HepG2 (cell line): ENCODE results near the gene IQCN. TPM values are rescaled to one million over a fixed set of nuclear protein-coding genes. Genes with fewer than 3 reads are reported as not detected.

Experiments
- ATAD3A ChIP-seq: sonication (generic); formaldehyde crosslinking; IDR thresholded peaks from 2 replicates; pipeline ENCODE4 v1.4.0; 2020; ENCODE audit warnings: missing genetic modification reagents
- CBX5 ChIP-seq: sonication (generic); formaldehyde crosslinking; IDR thresholded peaks from 2 replicates; pipeline ENCODE4 v1.4.0; 2020; ENCODE audit warnings: missing genetic modification reagents, borderline replicate concordance
- CEBPB ChIP-seq: IDR thresholded peaks from 2 replicates; pipeline ENCODE4 v1.6.1; 2011; ENCODE audit warnings: low read depth, low read length, improper control_type of control experiment, borderline replicate concordance
- DRAP1 ChIP-seq: IDR thresholded peaks from 2 replicates; pipeline ENCODE4 v1.6.1; 2016; ENCODE audit warnings: missing genetic modification reagents, missing compliant biosample characterization
- ELF4 ChIP-seq: sonication (generic); formaldehyde crosslinking; IDR thresholded peaks from 2 replicates; pipeline ENCODE4 v1.5.0; 2020; ENCODE audit warnings: missing genetic modification reagents, mild to moderate bottlenecking, moderate library complexity, borderline replicate concordance
- FOXP1 ChIP-seq, 2 experiments: fragments of 450-650 bp in 1 of 2; IDR thresholded peaks; 2 replicates each; pipeline ENCODE4 v1.6.1; 2017 to 2018; ENCODE audit warnings: antibody characterized with exemption in 1 of 2
- MZF1 ChIP-seq: sonication (generic); formaldehyde crosslinking; IDR thresholded peaks from 2 replicates; pipeline ENCODE4 v1.8.1; 2023; ENCODE audit warnings: mild to moderate bottlenecking, missing genetic modification reagents, borderline replicate concordance
- NCOA2 ChIP-seq: sonication (generic); formaldehyde crosslinking; IDR thresholded peaks from 2 replicates; pipeline ENCODE4 v1.8.0; 2022; ENCODE audit warnings: inconsistent platforms
- PHF21A ChIP-seq: sonication (generic); formaldehyde crosslinking; IDR thresholded peaks from 2 replicates; pipeline ENCODE4 v1.5.0; 2020; ENCODE audit warnings: mild to moderate bottlenecking, missing genetic modification reagents
- RBAK ChIP-seq: sonication (generic); formaldehyde crosslinking; IDR thresholded peaks from 2 replicates; pipeline ENCODE4 v1.5.1; 2020; ENCODE audit warnings: mild to moderate bottlenecking, missing genetic modification reagents
- SKI ChIP-seq: fragments of 450-650 bp; IDR thresholded peaks from one replicate; pipeline ENCODE4 v1.6.1; 2018; ENCODE audit warnings: mild to moderate bottlenecking; ENCODE audit not compliant: partially characterized antibody
- TEAD2 ChIP-seq: sonication (generic); formaldehyde crosslinking; IDR thresholded peaks from 2 replicates; pipeline ENCODE4 v1.9.0; 2021; ENCODE audit warnings: missing genetic modification reagents
- TSC22D2 ChIP-seq: sonication (generic); formaldehyde crosslinking; IDR thresholded peaks from 2 replicates; pipeline ENCODE4 v1.5.1; 2020; ENCODE audit warnings: missing genetic modification reagents, mild to moderate bottlenecking, borderline replicate concordance
- U2AF2 ChIP-seq: fragments of 200-400 bp; formaldehyde crosslinking; IDR thresholded peaks from 2 replicates; pipeline ENCODE4 v1.6.1; 2017; ENCODE audit warnings: low read depth, mild to moderate bottlenecking, low read length
- YEATS2 ChIP-seq: sonication (generic); formaldehyde crosslinking; IDR thresholded peaks from 2 replicates; pipeline ENCODE4 v1.4.0; 2020; ENCODE audit warnings: missing genetic modification reagents, borderline replicate concordance
- ZBTB46 ChIP-seq: sonication (generic); formaldehyde crosslinking; IDR thresholded peaks from 2 replicates; pipeline ENCODE4 v1.4.0; 2020; ENCODE audit warnings: mild to moderate bottlenecking, missing genetic modification reagents, borderline replicate concordance
- ZFYVE20 ChIP-seq: sonication (generic); formaldehyde crosslinking; IDR thresholded peaks from 2 replicates; pipeline ENCODE4 v1.8.0; 2023; ENCODE audit warnings: low read depth, mild to moderate bottlenecking, moderate library complexity, missing genetic modification reagents, borderline replicate concordance
- ZNF337 ChIP-seq: sonication (generic); formaldehyde crosslinking; IDR thresholded peaks from 2 replicates; pipeline ENCODE4 v1.5.1; 2020; ENCODE audit warnings: missing genetic modification reagents, low read depth, mild to moderate bottlenecking, borderline replicate concordance
- ZNF343 ChIP-seq: sonication (generic); formaldehyde crosslinking; IDR thresholded peaks from 2 replicates; pipeline ENCODE4 v1.4.0; 2020; ENCODE audit warnings: mild to moderate bottlenecking, missing genetic modification reagents
- ZNF562 ChIP-seq: sonication (generic); formaldehyde crosslinking; IDR thresholded peaks from 2 replicates; pipeline ENCODE4 v1.8.0; 2022; ENCODE audit warnings: missing genetic modification reagents, borderline replicate concordance
- ZNF644 ChIP-seq: IDR thresholded peaks from 2 replicates; pipeline ENCODE4 v1.6.1; 2016; ENCODE audit warnings: low read depth
- ZNF737 ChIP-seq: sonication (generic); formaldehyde crosslinking; IDR thresholded peaks from 2 replicates; pipeline ENCODE4 v1.5.0; 2020; ENCODE audit warnings: missing genetic modification reagents, mild to moderate bottlenecking, borderline replicate concordance
- ZNF740 ChIP-seq: sonication (generic); formaldehyde crosslinking; IDR thresholded peaks from 2 replicates; pipeline ENCODE4 v1.4.0; 2020; ENCODE audit warnings: missing genetic modification reagents
- polyA plus RNA-seq, 8 experiments: library from polyadenylated mRNA; depleted of rRNA in 3 of 8; stranded (reverse) in 7 of 8; unstranded in 1 of 8; fragments of >200 nt; fragmentation: Illumina TruSeq in 4 of 8; extraction: Trizol in 4 of 8; gene quantifications; 2 replicates each; pipeline versions ENCODE4 v1.2.1 to v1.2.3, GENCODE V29; 2011 to 2016; ENCODE audit warnings: low read depth in 4 of 8, missing spikeins in 1 of 8, mixed read lengths in 1 of 8; ENCODE audit not compliant: insufficient read depth in 1 of 8
- total RNA-seq, 5 experiments: library from RNA; depleted of rRNA; stranded (reverse); fragments of >200 nt; fragmentation: Illumina TruSeq; extraction: Trizol; gene quantifications; 2 replicates each; pipeline ENCODE4 v1.2.3, GENCODE V29; 2016; ENCODE audit warnings: low read depth in 1 of 5
- TF ChIP-seq, protein P1 (sequence below): sonication (generic); formaldehyde crosslinking; IDR thresholded peaks from 2 replicates; pipeline ENCODE4 v1.8.0; 2022; ENCODE audit warnings: missing genetic modification reagents, mild to moderate bottlenecking, moderate library complexity, borderline replicate concordance
- TF ChIP-seq, protein P2 (sequence below): sonication (generic); formaldehyde crosslinking; IDR thresholded peaks from 2 replicates; pipeline ENCODE4 v1.5.0; 2020; ENCODE audit warnings: missing genetic modification reagents, mild to moderate bottlenecking, borderline replicate concordance

Gene IQCN
- total and polyA plus RNA-seq, 2 of the 13 experiments (the other 11 are each of a cell fraction or from before 2014, with no cell fraction given), result 0.04 to 0.18 TPM

DNA sequence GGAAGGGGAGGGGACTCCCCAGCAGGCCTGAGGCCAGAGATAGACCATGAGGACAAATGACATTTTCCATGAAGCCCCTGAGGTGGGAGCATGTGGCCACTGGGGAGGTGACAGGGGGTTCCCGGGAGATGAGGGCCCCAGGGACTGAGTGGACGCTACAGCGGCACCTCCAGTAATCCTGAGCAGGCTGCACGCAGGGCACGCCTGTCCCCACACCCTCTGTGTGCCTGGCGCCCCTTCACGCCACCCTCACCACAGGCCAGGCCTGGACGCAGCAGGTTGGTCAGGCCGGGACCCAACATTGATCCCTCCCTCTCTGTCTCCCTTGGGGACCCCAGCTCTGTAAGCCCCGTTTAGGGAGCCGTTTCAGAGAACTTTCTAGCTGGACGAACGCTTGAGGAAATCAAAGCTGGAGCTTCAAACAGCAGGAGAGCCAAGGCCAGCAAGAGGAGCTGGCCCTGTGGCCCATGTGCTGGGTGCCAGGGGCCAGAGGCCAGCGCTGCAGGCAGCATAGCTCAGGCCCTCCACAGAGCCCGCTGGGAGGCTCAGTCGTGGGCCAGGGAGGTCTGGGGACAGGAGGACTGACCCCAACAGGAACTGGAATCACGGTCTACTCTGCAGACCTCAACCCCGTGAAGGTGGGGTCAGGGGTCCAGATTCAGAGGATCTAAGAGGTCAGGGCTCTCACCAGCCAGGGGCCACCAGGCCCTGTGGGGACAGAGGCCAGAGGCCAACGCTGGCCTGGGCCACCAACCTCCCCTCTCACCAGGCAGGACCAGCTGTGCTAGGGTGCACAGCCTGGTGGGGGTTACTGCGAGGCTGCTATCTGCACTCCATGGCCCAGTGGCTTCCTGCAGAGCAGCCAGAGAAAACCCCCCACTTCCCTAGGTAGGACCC lies 34.0 kb upstream of the IQCN start (continued):
- TF ChIP-seq ZFYVE20 (no peak), MZF1 (no peak), SKI (no peak), ZNF562 (CRISPR knock-in tag) (no peak), FOXP1 (IDR thresholded peaks at IDR 0.05) (no peak), FOXP1 (CRISPR knock-in tag; IDR thresholded peaks at IDR 0.05) (no peak), TSC22D2 (no peak), ELF4 (CRISPR knock-in tag) (no peak), ZNF337 (CRISPR knock-in tag) (no peak), ATAD3A (CRISPR knock-in tag) (no peak), CEBPB (no peak), ZNF644 (CRISPR knock-in tag) (no peak), ZNF737 (CRISPR knock-in tag) (no peak), ZNF343 (CRISPR knock-in tag) (no peak), U2AF2 (no peak), YEATS2 (no peak), PHF21A (no peak), ZNF740 (0 out of 2 replicates have a peak, but pooled peaks have one; percentile 22), CBX5 (CRISPR knock-in tag) (no peak), RBAK (CRISPR knock-in tag) (no peak), TEAD2 (CRISPR knock-in tag) (no peak), DRAP1 (CRISPR knock-in tag) (no peak), NCOA2 (CRISPR knock-in tag) (no peak), ZBTB46 (no peak)
- TF ChIP-seq, protein P1, sequence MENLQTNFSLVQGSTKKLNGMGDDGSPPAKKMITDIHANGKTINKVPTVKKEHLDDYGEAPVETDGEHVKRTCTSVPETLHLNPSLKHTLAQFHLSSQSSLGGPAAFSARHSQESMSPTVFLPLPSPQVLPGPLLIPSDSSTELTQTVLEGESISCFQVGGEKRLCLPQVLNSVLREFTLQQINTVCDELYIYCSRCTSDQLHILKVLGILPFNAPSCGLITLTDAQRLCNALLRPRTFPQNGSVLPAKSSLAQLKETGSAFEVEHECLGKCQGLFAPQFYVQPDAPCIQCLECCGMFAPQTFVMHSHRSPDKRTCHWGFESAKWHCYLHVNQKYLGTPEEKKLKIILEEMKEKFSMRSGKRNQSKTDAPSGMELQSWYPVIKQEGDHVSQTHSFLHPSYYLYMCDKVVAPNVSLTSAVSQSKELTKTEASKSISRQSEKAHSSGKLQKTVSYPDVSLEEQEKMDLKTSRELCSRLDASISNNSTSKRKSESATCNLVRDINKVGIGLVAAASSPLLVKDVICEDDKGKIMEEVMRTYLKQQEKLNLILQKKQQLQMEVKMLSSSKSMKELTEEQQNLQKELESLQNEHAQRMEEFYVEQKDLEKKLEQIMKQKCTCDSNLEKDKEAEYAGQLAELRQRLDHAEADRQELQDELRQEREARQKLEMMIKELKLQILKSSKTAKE (CRISPR knock-in tag), result no peak
- TF ChIP-seq, protein P2, sequence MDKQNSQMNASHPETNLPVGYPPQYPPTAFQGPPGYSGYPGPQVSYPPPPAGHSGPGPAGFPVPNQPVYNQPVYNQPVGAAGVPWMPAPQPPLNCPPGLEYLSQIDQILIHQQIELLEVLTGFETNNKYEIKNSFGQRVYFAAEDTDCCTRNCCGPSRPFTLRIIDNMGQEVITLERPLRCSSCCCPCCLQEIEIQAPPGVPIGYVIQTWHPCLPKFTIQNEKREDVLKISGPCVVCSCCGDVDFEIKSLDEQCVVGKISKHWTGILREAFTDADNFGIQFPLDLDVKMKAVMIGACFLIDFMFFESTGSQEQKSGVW (CRISPR knock-in tag), result no peak
